SK-N-MC (cell line): Measurements from ENCODE around the gene CTCFL.

Source experiments
- EZH2 ChIP-seq: fragments of 200-600 bp; sonication (generic); IDR thresholded peaks from one replicate; pipeline ENCODE4 v1.6.1; 2017; ENCODE audit warnings: antibody characterized with exemption
- POLR2AphosphoS5 ChIP-seq: IDR thresholded peaks from 2 replicates; pipeline ENCODE4 v1.6.1; 2012; ENCODE audit warnings: mild to moderate bottlenecking, low read depth, low read length, borderline replicate concordance

GRCh38 chr20:57570145-57570850, 45.4 kb upstream of the CTCFL start:
- TF ChIP-seq EZH2 (no peak), POLR2AphosphoS5 (no peak)
